Esophagus squamous epithelium (tissue), 4 donors: ENCODE data around the gene ANKRD60.

Source experiments
- CTCF ChIP-seq, 6 experiments: fragments of 450-650 bp in 4 of 6; fragments of 200-600 bp in 2 of 6; sonication (generic) in 2 of 6; IDR thresholded peaks; one replicate each; pipeline ENCODE4 v1.5.1; 2016 to 2019; ENCODE audit warnings: antibody characterized with exemption in 6 of 6, mild to moderate bottlenecking in 4 of 6, moderate library complexity in 4 of 6
- POLR2A ChIP-seq, 4 donors: fragments of 450-650 bp; IDR thresholded peaks; one replicate each; pipeline ENCODE4 v1.6.1; 2017; ENCODE audit warnings: antibody characterized with exemption in 4 of 4, mild to moderate bottlenecking in 4 of 4, moderate library complexity in 3 of 4

GRCh38 chr20:58192567-58192966 lies 35.9 kb downstream of the ANKRD60 start:
- peak in 4 of 6 experiments; percentile 20 to 47 (median 37) for TF ChIP-seq CTCF (IDR thresholded peaks at IDR 0.05)
- TF ChIP-seq POLR2A (IDR thresholded peaks at IDR 0.05) = no peak
